IMR-90 (cell line): ENCODE measurements around the gene PRKN. TPM values are rescaled to one million over a fixed set of nuclear protein-coding genes. Genes with fewer than 3 reads are reported as not detected.

Experiments
- ATAC-seq: fragments of 200-7000 bp; cut with Tn5 transposase; 2 replicates; pipeline ENCODE4 v1.9.1; 2020; ENCODE audit warnings: low read depth, mild to moderate bottlenecking, moderate library complexity
- BruUV-seq: library from RNA; stranded (reverse); fragments of 400-500 nt; replicated peaks from 2 replicates; lab custom pipeline; 2021; lab: Mats Ljungman, UMichigan
- CTCF ChIA-PET: fragments of 300-600 bp; formaldehyde crosslinking; extraction: SDS; loops from one replicate; lab custom pipeline; 2021; ENCODE audit warnings: antibody characterized with exemption; lab: Yijun Ruan, JAX
- POLR2A ChIA-PET: fragments of 300-600 bp; sonication (Branson Sonifier 250); formaldehyde crosslinking; loops from one replicate; lab custom pipeline; 2022; ENCODE audit warnings: antibody characterized with exemption; ENCODE audit not compliant: unreplicated experiment; lab: Charles Lee
- DNase-seq: peaks from one replicate; pipeline ENCODE4 v3.0.0; 2013
- H2AFZ ChIP-seq: replicated peaks from 2 replicates; pipeline ENCODE3; 2013; ENCODE audit warnings: low read length, mild to moderate bottlenecking; ENCODE audit not compliant: poor library complexity
- H2AK5ac ChIP-seq: 2 replicates; pipeline ENCODE4 v1.6.1; 2013; ENCODE audit warnings: low read depth, low read length, inconsistent platforms
- H2AK9ac ChIP-seq: replicated peaks from 2 replicates; pipeline ENCODE3; 2013; ENCODE audit warnings: mild to moderate bottlenecking, low read depth, low read length, moderate library complexity; ENCODE audit not compliant: poor library complexity
- H2BK120ac ChIP-seq: 2 replicates; pipeline ENCODE4 v1.6.1; 2013; ENCODE audit warnings: low read depth, low read length, inconsistent platforms
- H2BK15ac ChIP-seq: 3 replicates; pipeline ENCODE4 v1.6.1; 2013; ENCODE audit warnings: low read depth, low read length, inconsistent platforms
- H2BK20ac ChIP-seq: 2 replicates; pipeline ENCODE4 v1.6.1; 2013; ENCODE audit warnings: low read depth, mild to moderate bottlenecking, inconsistent platforms, low read length, moderate library complexity
- H2BK5ac ChIP-seq: 2 replicates; pipeline ENCODE4 v1.6.1; 2013; ENCODE audit warnings: mild to moderate bottlenecking, low read depth, low read length, inconsistent platforms; ENCODE audit not compliant: poor library complexity, severe bottlenecking
- H3K14ac ChIP-seq: replicated peaks from 2 replicates; pipeline ENCODE4 v1.6.1; 2013; ENCODE audit warnings: low read depth, low read length, inconsistent platforms
- H3K18ac ChIP-seq: 2 replicates; pipeline ENCODE4 v1.6.1; 2013; ENCODE audit warnings: low read depth, low read length, control low read depth
- H3K23ac ChIP-seq: 2 replicates; pipeline ENCODE4 v1.6.1; 2013; ENCODE audit warnings: low read depth, low read length, inconsistent platforms
- H3K27ac ChIP-seq: 2 replicates; pipeline ENCODE4 v1.5.1; 2013; ENCODE audit warnings: mild to moderate bottlenecking, control low read depth, low read length; ENCODE audit not compliant: insufficient read depth
- H3K27me3 ChIP-seq: 2 replicates; pipeline ENCODE4 v1.6.1; 2013; ENCODE audit warnings: low read length; ENCODE audit not compliant: control insufficient read depth, insufficient read depth
- H3K36me3 ChIP-seq: 2 replicates; pipeline ENCODE4 v1.6.1; 2013; ENCODE audit warnings: low read length, mixed read lengths; ENCODE audit not compliant: control insufficient read depth, insufficient read depth
- H3K4ac ChIP-seq: 2 replicates; pipeline ENCODE4 v1.6.1; 2013; ENCODE audit warnings: low read depth, low read length, inconsistent platforms
- H3K4me1 ChIP-seq: 2 replicates; pipeline ENCODE4 v1.6.1; 2013; ENCODE audit warnings: low read length, mixed read lengths; ENCODE audit not compliant: control insufficient read depth, insufficient read depth
- H3K4me2 ChIP-seq: 2 replicates; pipeline ENCODE4 v1.6.1; 2013; ENCODE audit warnings: low read depth, mild to moderate bottlenecking, control low read depth, low read length, moderate library complexity
- H3K4me3 ChIP-seq: 2 replicates; pipeline ENCODE4 v1.5.1; 2013; ENCODE audit warnings: low read depth, mild to moderate bottlenecking, control low read depth, low read length, moderate library complexity; ENCODE audit not compliant: insufficient read depth
- H3K56ac ChIP-seq: 2 replicates; pipeline ENCODE4 v1.6.1; 2013; ENCODE audit warnings: low read length, inconsistent platforms; ENCODE audit not compliant: insufficient read depth; ENCODE audit errors: extremely low read depth
- H3K79me1 ChIP-seq, 2 experiments: 2 replicates each; pipeline ENCODE4 v1.6.1; 2013; ENCODE audit warnings: low read length in 2 of 2, inconsistent platforms in 1 of 2, low read depth in 1 of 2
- H3K9ac ChIP-seq: 2 replicates; pipeline ENCODE4 v1.6.1; 2013; ENCODE audit warnings: low read depth, low read length, control low read depth
- H3K9me1 ChIP-seq: 2 replicates; pipeline ENCODE4 v1.6.1; 2013; ENCODE audit warnings: low read length, inconsistent platforms; ENCODE audit not compliant: insufficient read depth
- H3K9me3 ChIP-seq: 2 replicates; pipeline ENCODE4 v1.6.1; 2013; ENCODE audit warnings: low read length; ENCODE audit not compliant: control insufficient read depth, insufficient read depth
- H4K20me1 ChIP-seq: 2 replicates; pipeline ENCODE4 v1.6.1; 2013; ENCODE audit warnings: low read length, inconsistent platforms; ENCODE audit not compliant: insufficient read depth
- H4K5ac ChIP-seq: 2 replicates; pipeline ENCODE4 v1.6.1; 2013; ENCODE audit warnings: mild to moderate bottlenecking, low read depth, low read length, control low read depth
- H4K8ac ChIP-seq, 2 experiments: 2 replicates each; pipeline ENCODE4 v1.6.1; 2013; ENCODE audit warnings: low read depth in 2 of 2, low read length in 2 of 2, control low read depth in 1 of 2, inconsistent platforms in 1 of 2
- H4K91ac ChIP-seq: 2 replicates; pipeline ENCODE4 v1.6.1; 2013; ENCODE audit warnings: low read depth, low read length, inconsistent platforms; ENCODE audit not compliant: insufficient read depth
- CEBPB ChIP-seq: IDR thresholded peaks from 2 replicates; pipeline ENCODE4 v1.6.1; 2012; ENCODE audit warnings: low read depth, low read length, improper control_type of control experiment
- CHD1 ChIP-seq: IDR thresholded peaks from 2 replicates; pipeline ENCODE4 v1.6.1; 2012; ENCODE audit warnings: low read depth, low read length, improper control_type of control experiment
- CTCF ChIP-seq: conservative IDR thresholded peaks from 2 replicates; pipeline ENCODE4 v1.5.1; 2012; ENCODE audit warnings: mild to moderate bottlenecking, low read depth, low read length, improper control_type of control experiment
- ELK1 ChIP-seq: fragments of 150-350 bp; IDR thresholded peaks from 2 replicates; pipeline ENCODE4 v1.6.1; 2016; ENCODE audit warnings: low read depth, mild to moderate bottlenecking, low read length, moderate library complexity, borderline replicate concordance
- MAFK ChIP-seq: IDR thresholded peaks from 2 replicates; pipeline ENCODE4 v1.6.1; 2012; ENCODE audit warnings: low read depth, low read length, improper control_type of control experiment
- MXI1 ChIP-seq: IDR thresholded peaks from 2 replicates; pipeline ENCODE4 v1.6.1; 2012; ENCODE audit warnings: low read depth, mild to moderate bottlenecking, low read length, moderate library complexity, borderline replicate concordance
- NFE2L2 ChIP-seq: fragments of 150-350 bp; IDR thresholded peaks from 2 replicates; pipeline ENCODE4 v1.6.1; 2016; ENCODE audit warnings: low read depth, mild to moderate bottlenecking, low read length
- POLR2A ChIP-seq: IDR thresholded peaks from 2 replicates; pipeline ENCODE4 v1.6.1; 2012; ENCODE audit warnings: mild to moderate bottlenecking, low read depth, low read length
- RAD21 ChIP-seq: IDR thresholded peaks from 2 replicates; pipeline ENCODE4 v1.6.1; 2012; ENCODE audit warnings: low read length, improper control_type of control experiment
- RCOR1 ChIP-seq: IDR thresholded peaks from 2 replicates; pipeline ENCODE4 v1.6.1; 2012; ENCODE audit warnings: mild to moderate bottlenecking, low read length, improper control_type of control experiment; ENCODE audit not compliant: insufficient replicate concordance
- RFX5 ChIP-seq: IDR thresholded peaks from 2 replicates; pipeline ENCODE4 v1.8.0; 2012; ENCODE audit warnings: low read depth, mild to moderate bottlenecking, low read length, moderate library complexity
- USF2 ChIP-seq: fragments of 150-350 bp; IDR thresholded peaks from 2 replicates; pipeline ENCODE4 v1.6.1; 2017; ENCODE audit warnings: mild to moderate bottlenecking, antibody characterized with exemption, low read length, low read depth
- WGBS, 2 experiments: methylation state at CpG; one replicate each; pipeline versions ENCODE4 v1.1.5 to v1.1.7; 2013; ENCODE audit warnings: missing lambda C conversion rate in 2 of 2; ENCODE audit not compliant: insufficient read length in 1 of 2; ENCODE audit errors: extremely low coverage in 2 of 2; 5-methylcytosine and 5-hydroxymethylcytosine counted together
- dilution Hi-C: fragments of 300-500 bp; cut with HindIII; formaldehyde crosslinking; loops from one replicate; pipeline ENCODE4 v1.14.3; 2018; ENCODE audit warnings: low sequenced_read_pairs; ENCODE audit not compliant: unreplicated experiment
- in situ Hi-C: fragments of 300-500 bp; cut with MboI; formaldehyde crosslinking; loops from 3 replicates; pipeline ENCODE4 v1.14.3; 2019; ENCODE audit warnings: low sequenced_read_pairs, inconsistent platforms, mixed read lengths
- intact Hi-C: fragments of 100-400 bp; cut with micrococcal nuclease; formaldehyde crosslinking; loops from 2 replicates; pipeline ENCODE4 v1.10.0; 2022
- polyA plus RNA-seq, 3 experiments: library from polyadenylated mRNA; depleted of rRNA; stranded (reverse); fragments of >200 nt; gene quantifications; 2 replicates each; pipeline ENCODE4 v1.2.3, GENCODE V29; 2012; ENCODE audit warnings: low replicate concordance in 1 of 3
- total RNA-seq: library from RNA; depleted of rRNA; stranded (reverse); fragments of >200 nt; gene quantifications from 2 replicates; pipeline ENCODE4 v1.2.3, GENCODE V29; 2012

PRKN gene
- total and polyA plus RNA-seq, 2 of the 4 experiments (the other 2 are of a cell fraction): 0.15 to 0.18 TPM

GRCh38 chr6:162369091-162369490 lies 358.5 kb downstream of the PRKN start:
- no CpG with 5 or more reads among the region's 2 CpGs for WGBS, 2 experiments
- H2BK5ac ChIP-seq: no peak overlapping the region
- in situ Hi-C loops (no loop called here), intact Hi-C loops (no loop called here), dilution Hi-C loops (no loop called here)
- H3K9ac ChIP-seq: no peak overlapping the region
- H2AFZ ChIP-seq: no peak overlapping the region
- no peaks in the 10 kb centered on the region for H3K36me3 ChIP-seq
- no peaks in the 10 kb centered on the region for H3K79me1 ChIP-seq
- H3K4me2 ChIP-seq: no peak overlapping the region
- H4K5ac ChIP-seq: no peak overlapping the region
- ChIA-PET CTCF (no interaction called here), POLR2A (no interaction called here)
- no peak overlapping the region for H3K56ac ChIP-seq
- no peaks in the 10 kb centered on the region for H4K20me1 ChIP-seq
- H2BK15ac ChIP-seq: no peak overlapping the region
- no peak overlapping the region for H3K18ac ChIP-seq
- DNase-seq: no peak
- H4K8ac ChIP-seq: no peak overlapping the region
- no peak overlapping the region for H2BK20ac ChIP-seq
- BruUV-seq: no TSS peak
- H3K4me3 ChIP-seq: no peak overlapping the region
- H3K9me1 ChIP-seq: no peaks in the 10 kb centered on the region
- H2AK9ac ChIP-seq: no peak overlapping the region
- H3K27ac ChIP-seq: no peak overlapping the region
- no peak overlapping the region for H3K4ac ChIP-seq
- H3K14ac ChIP-seq: no peak overlapping the region
- ATAC-seq: no peak
- H3K23ac ChIP-seq: no peak overlapping the region
- no peak overlapping the region for H2AK5ac ChIP-seq
- no peaks in the 10 kb centered on the region for H3K4me1 ChIP-seq
- H4K91ac ChIP-seq: no peak overlapping the region
- no peak overlapping the region for H2BK120ac ChIP-seq
- no peaks in the 10 kb centered on the region for H3K27me3 ChIP-seq
- TF ChIP-seq MXI1 (no peak), CEBPB (no peak), RAD21 (no peak), POLR2A (no peak), ELK1 (no peak), MAFK (no peak), CHD1 (no peak), CTCF (no peak), RFX5 (no peak), RCOR1 (no peak), NFE2L2 (no peak), USF2 (no peak)
- H3K9me3 ChIP-seq: peaks cover 22% of the 10 kb centered on the region
